NCI-H226 (cell line): ENCODE data around the gene ATP8A2.
"Not testable (repeated sequence)": the region's sequence is repeated elsewhere in the genome, so short reads cannot be mapped to it uniquely, and the experiment has no call there.

Experiments
- DNase-seq: peaks from one replicate; pipeline ENCODE4 v3.0.0-alpha.2; 2015

The ATP8A2 gene

DNA sequence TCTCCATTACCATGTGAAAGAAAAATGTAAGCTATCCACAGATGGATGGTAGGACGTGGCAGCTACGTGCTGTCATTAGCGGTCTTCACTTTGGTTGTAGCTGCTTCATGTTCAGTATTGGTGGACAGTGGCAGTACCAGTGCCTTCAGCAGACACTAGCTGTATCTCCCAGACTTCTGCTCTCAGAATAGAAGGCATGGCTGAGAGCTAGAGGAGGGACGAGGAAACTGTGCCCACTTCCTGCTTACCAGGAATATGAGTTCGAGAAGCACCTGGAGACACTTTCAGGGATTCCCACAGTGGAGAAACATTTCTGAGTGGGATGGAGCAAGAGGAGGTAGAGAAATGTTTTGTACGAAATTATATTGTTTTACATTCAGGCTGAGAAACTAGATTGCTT, 686.9 kb downstream of the ATP8A2 start:
- DNase-seq, result no peak

DNA sequence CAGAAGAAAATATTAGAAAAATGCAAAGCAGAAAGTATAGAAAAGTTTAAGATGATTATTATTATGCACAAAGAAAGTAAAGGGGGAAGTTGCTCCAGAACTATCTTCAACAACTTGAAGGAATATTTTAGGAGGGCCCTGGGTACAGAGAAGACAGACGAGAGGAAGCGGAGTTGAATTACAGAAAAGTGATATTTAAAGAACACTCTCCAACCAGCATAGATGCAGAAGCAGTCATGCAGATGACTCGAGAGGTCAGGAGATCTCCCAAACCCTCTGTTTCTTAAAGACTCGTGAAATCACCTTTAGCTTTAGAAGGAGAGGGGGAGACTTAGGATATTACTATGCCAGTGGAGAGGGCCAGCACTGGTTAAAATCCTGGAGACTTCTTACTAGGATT, 688.6 kb downstream of the ATP8A2 start:
- no peak for DNase-seq

DNA sequence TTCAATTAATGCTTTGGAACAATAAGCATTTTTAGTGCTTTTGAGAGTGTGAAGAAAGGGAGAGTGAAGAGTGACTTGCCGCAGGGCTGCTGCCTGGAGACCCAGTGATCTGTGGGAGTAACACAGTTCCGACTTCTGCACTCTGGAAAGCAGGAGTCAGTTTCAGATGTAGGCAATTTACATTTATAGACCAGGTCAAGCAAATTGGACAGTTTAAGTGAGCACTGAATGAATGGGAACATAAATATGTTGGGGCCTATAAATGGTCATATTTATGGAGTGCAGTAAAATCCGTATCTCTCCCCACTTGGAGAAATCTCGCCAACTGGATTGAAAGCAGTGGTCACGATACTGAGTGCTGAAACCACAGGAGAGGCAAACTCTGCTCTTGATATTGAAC, 689.5 kb downstream of the ATP8A2 start:
- DNase-seq, result no peak

DNA sequence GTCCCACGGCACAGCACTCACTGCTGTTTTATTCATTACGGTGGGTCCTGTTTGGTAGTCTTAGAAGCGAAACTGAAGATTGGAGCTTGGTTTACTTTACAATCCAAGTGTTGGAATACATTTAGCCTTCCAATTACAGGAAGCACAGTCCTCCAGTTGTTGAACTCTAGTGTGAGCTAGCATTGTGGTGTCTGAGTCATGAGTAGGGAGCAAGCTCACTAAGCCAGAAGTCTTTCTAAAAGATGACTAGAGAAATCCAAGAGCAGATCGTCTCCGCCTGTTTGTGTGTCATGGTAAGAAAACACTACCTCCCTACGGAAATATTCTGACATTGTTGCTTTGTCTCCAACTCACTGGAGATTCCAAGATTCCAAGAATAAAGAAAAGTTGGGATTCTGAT, 690.2 kb downstream of the ATP8A2 start:
- peak; percentile 37 for DNase-seq

DNA sequence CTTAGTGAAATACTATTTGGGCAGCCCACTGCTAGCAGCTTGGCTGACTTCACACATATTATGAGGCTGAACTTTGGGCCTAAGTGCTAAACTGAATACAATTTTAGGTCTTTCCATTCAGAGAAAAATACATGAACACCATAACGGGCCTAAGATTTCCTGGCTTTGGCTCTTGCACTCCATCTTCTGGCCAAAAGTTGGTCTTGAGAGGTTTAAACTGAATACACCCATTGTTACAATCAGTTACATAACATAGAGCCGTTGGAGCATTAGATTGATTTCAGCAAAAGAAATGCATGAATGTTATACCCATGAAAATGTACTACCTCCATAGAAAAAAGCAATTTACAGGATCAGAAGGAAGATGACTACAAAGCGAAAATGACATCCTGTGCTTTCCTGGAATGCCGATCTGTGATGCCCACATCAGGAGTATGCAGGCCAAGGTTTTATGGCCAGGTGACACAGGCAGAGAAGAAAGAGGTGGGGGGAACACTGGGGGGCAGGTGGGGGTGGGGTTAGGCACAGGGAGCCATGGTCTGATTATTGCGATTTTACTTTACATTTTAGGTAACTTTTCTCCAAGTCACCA, 691.2 kb downstream of the ATP8A2 start:
- peak; percentile 19 for DNase-seq

DNA sequence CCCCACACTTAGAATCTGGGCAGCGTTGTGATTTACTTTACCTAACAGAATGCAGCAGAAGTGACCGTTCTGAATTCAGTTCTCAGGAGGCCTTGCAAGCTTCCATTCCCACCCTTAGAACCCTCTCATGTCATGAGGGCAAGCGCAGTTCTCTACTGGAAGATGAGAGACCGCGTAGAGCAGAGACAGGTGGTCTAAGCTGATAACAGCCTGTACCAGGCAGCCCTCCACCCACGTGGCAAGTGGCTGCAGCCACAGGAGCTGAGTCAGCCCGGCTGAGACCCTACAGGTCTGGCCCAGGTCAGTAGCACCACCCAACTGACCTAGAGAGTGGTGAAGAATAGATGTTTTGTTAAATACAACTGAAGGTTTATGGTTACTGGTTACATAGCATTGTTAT, 694.7 kb downstream of the ATP8A2 start:
- not testable (repeated sequence) for DNase-seq

DNA sequence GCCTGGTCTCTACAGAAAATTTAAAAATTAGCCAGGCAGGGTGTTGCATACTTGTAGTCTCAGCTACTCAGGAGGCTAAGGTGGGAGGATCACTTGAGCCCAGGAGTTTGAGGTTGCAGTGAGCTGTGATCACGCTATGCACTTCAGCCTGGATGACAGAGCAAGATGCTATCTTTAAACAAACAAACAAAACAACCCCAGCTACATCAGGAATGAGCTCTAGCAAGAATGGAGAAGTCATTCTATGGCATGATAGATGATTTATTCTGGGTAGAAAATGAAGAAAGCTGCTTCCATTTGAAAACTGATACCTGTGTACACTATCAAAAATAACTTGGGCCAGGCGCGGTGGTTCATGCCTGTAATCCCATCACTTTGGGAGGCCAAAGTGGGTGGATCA, 695.8 kb downstream of the ATP8A2 start:
- no peak for DNase-seq

DNA sequence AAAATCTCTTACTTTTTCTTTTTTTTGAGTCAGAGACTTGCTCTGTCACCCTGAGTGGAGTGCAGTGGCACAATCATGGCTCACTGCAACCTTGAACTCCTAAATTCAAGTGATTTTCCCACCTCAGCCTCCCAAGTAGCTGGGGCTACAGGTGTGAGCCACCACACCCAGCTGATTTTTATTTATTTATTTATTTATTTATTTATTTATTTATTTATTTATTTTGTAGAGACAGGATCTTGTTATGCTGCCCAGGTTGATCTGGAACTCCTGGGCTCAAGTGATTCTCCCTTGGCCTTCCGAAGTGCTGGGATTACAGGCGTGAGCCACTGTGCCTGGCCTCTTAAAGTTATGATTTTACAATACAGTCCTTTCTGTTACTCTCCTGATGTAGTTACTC, 696.6 kb downstream of the ATP8A2 start:
- not testable (repeated sequence) for DNase-seq

DNA sequence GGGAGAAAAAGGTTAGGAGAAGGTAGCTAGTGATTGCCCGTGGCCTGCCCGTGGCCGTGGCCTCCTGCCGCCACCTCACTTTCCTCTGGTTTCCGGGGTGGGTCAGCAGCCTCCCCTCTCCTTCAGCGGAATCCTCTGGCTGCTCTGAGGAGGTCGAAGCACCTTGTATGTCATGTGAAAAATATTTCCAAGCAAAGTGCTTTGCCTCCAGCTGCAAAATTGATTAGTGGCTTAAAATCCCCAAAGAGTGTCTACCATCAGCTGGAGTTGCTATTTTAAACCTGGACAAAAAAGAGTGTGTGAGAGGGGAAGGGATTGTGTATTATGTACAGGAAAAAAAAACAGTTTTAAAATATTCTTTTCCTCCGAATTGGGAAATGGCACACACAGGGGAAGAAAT, 697.9 kb downstream of the ATP8A2 start:
- not testable (repeated sequence) for DNase-seq

DNA sequence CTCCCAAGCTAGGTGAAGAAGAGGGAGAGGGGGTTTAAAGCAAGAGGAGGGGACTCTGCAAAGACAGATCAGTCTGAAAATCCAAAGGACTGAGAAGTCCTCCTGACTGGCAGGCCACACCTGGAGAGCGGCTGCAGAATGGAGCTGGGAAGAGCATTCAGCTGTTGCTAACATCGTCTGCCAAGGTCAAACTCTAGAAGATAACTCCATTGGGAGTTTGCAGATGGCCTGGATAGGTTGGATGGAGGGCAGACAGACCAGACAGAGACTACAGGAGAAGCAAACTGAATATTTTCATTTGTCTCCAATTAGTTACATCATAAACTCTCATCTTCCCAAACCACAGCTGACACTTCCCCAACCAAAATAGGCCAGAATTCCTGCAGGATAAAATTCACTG, 699.9 kb downstream of the ATP8A2 start:
- DNase-seq, result no peak

DNA sequence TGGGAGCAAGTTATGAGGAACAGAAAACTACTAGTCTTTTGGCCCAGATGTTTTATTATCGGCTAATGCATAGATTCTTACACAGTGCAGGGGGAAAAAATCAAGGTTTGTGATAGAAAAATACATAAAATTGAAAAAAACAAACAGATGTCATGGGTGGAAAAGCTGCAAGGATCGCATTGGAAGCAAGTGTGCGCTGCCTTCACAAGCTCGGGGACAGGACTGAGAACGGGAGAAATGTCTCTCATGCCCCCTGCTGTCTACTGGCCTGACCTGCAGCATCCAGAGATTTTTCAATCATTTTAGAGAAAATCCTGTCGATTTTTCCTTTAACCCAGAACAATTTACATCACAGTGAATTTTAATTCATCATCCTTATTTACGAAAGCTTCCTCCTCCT, 700.6 kb downstream of the ATP8A2 start:
- not testable (repeated sequence) for DNase-seq

DNA sequence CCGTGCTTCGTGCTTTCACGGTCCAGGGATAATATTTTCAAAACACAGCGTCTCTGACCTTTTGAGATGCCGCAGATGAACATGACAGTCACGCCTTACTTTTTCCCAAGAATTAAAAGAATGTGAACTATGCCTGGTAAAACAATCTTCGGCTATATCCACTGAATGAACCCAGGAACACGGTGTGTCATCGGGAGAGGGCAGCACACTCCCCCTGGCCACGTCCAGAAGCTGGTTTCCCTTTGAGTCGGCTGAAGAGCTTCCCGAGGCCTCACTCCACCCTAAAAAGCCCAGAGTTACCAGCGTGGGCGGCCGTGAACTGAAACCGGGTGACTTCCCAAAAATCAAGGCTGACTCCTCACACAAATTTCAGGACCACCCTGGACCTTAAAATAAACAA, 702.9 kb downstream of the ATP8A2 start:
- DNase-seq, result peak; percentile 8
